Naive B cell (primary cell): ENCODE results near the gene THTPA. TPM values are rescaled to one million over a fixed set of nuclear protein-coding genes. Genes with fewer than 3 reads are reported as not detected.

Experiments used
- ATAC-seq, 2 donors: fragments of 150-1000 bp; cut with Tn5 transposase; 2 replicates each; pipeline ENCODE4 v1.10.0; 2021; ENCODE audit warnings: low read depth in 2 of 2, mild to moderate bottlenecking in 2 of 2, moderate library complexity in 2 of 2
- DNase-seq: peaks from one replicate; pipeline ENCODE4 v3.0.0; 2022
- H3K27ac Mint-ChIP-seq, 6 donors: one replicate each; pipeline ENCODE4 v1.8.0; 2020 to 2022; ENCODE audit warnings: mild to moderate bottlenecking in 6 of 6, mixed read lengths in 6 of 6, moderate library complexity in 5 of 6, inconsistent platforms in 2 of 6
- H3K27me3 Mint-ChIP-seq, 3 donors: one replicate each; pipeline ENCODE4 v1.8.0; 2021 to 2022; ENCODE audit warnings: mixed read lengths in 3 of 3, mild to moderate bottlenecking in 1 of 3
- H3K36me3 Mint-ChIP-seq, 2 donors: one replicate each; pipeline ENCODE4 v1.8.0; 2020 to 2022; ENCODE audit warnings: mixed read lengths in 2 of 2, inconsistent platforms in 1 of 2, mild to moderate bottlenecking in 1 of 2
- H3K4me1 Mint-ChIP-seq, 3 donors: one replicate each; pipeline ENCODE4 v1.8.0; 2020 to 2022; ENCODE audit warnings: mixed read lengths in 3 of 3, inconsistent platforms in 1 of 3, mild to moderate bottlenecking in 1 of 3, moderate library complexity in 1 of 3
- H3K4me3 Mint-ChIP-seq, 8 donors: one replicate each; pipeline ENCODE4 v1.8.0; 2020 to 2022; ENCODE audit warnings: mild to moderate bottlenecking in 8 of 8, mixed read lengths in 8 of 8, moderate library complexity in 8 of 8, inconsistent platforms in 2 of 8
- H3K9me3 Mint-ChIP-seq, 7 donors: one replicate each; pipeline ENCODE4 v1.8.0; 2020 to 2022; ENCODE audit warnings: mixed read lengths in 7 of 7, mild to moderate bottlenecking in 5 of 7, inconsistent platforms in 2 of 7, moderate library complexity in 1 of 7
- polyA plus RNA-seq, 6 donors: library from polyadenylated mRNA; unstranded; fragments of 300-500 nt; fragmentation: Illumina TruSeq; gene quantifications; one replicate each; pipeline ENCODE4 v1.2.3, GENCODE V29; 2021; ENCODE audit warnings: low read depth in 6 of 6

Gene THTPA
- polyA plus RNA-seq, 6 donors from 2014 or later = 16.0 to 28.3 (median 21.7) TPM

DNA sequence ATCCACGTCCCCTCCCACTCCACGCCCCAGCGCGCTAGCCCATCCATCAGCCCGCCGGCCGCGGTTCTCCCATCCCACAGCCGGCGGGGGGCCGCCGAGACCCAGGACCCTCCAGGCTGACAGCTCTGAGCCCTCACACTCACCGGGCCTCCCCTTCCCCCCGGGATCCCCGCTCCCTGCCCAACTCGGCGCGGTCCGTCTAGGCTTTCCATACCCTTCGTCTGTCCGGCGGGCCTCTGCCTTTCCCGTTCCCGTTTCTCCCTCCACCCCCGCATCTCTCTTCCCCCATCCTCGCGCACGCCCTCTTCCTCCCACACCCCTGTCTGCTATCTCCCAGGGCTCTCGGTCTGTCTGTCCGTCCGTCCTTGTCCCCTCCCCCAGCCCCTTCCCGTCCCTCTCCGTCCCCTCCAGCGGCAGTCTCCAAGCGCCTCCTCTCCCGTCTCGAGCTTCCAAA, 5.2 kb upstream of the THTPA start:
- no peaks in the 10 kb centered on the region for H3K27me3 Mint-ChIP-seq
- no peaks in the 10 kb centered on the region for H3K9me3 Mint-ChIP-seq
- peak overlapping the region in 3 of 6 donors; percentile 22 to 94 (median 49) for H3K27ac Mint-ChIP-seq
- H3K4me1 Mint-ChIP-seq = peaks cover 11 to 20% (median 13%) of the 10 kb centered on the region in 3 donors
- no peak overlapping the region for H3K4me3 Mint-ChIP-seq
- no peaks in the 10 kb centered on the region for H3K36me3 Mint-ChIP-seq
- DNase-seq (no peak), ATAC-seq (no peak)

- Mint-ChIP-seq H3K4me3 (peak within 1 kb of the TSS in 1 of 8 donors; percentile 29), H3K4me1 (peaks cover 17 to 24% (median 19%) of the 10 kb centered on the region in 3 donors), H3K27me3 (no peaks in the 10 kb centered on the region), H3K27ac (peak within 1 kb of the TSS; percentile 84 to 97 (median 94)), H3K9me3 (no peaks in the 10 kb centered on the region), H3K36me3 (no peaks in the 10 kb centered on the region)
- peak; percentile 48 to 53 for ATAC-seq
- peak; percentile 67 for DNase-seq
Observed at GRCh38 chr14:23551266-23552028, 4.6 kb upstream of the THTPA start, which contains the start of gene ZFHX2. TSS of gene ZFHX2 (minus strand) at chr14:23551765. CDS start at chr14:23535325, 16,440 bp downstream.

DNA sequence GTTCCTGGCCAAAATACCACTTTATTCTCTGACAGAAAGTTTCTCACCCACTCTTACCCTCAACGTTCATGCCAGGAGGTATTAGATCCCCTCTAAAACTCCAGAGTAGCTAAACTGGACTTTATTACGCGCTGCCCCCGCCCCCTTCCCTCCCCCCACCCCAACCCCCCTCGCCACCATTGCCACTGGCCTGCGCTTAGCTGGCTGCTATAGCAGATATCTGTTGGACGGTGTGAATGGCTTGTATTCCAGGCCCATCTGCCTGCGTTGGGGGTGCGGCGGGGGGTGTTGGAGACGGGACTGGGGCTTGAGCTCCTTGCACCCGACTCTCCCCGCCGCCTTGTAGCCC, 564 bp upstream of the THTPA start:
- Mint-ChIP-seq H3K36me3 (peaks cover 5% of the 10 kb centered on the region in 2 donors), H3K27ac (peak overlapping the region in 5 of 6 donors; percentile 83 to 98 (median 93)), H3K9me3 (no peaks in the 10 kb centered on the region), H3K4me1 (peaks cover 43 to 53% (median 50%) of the 10 kb centered on the region in 3 donors), H3K27me3 (no peaks in the 10 kb centered on the region), H3K4me3 (peak overlapping the region; percentile 93 to 98 (median 96))
- ATAC-seq = no peak
- DNase-seq = no peak

DNA sequence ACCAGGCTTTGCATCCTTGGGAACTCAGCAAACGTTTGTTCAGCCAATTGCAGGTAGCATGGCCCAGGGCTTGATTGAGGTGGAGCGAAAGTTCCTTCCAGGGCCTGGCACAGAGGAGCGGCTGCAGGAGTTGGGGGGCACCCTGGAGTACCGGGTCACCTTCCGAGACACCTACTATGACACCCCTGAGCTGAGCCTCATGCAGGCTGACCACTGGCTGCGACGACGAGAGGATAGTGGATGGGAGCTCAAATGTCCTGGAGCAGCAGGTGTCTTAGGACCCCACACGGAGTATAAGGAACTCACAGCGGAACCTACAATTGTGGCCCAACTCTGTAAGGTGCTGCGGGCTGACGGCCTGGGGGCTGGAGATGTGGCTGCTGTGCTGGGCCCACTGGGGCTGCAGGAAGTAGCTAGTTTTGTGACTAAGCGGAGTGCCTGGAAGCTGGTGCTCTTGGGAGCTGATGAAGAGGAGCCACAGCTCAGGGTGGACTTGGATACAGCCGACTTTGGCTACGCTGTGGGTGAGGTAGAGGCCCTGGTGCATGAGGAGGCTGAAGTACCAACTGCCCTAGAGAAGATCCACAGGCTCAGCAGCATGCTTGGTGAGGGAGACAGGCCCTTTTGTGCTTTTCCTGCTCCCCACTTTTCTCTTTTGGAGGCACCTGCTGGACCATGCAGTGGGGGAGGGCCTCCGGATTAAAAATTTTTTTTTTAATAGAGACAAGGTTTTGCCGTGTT, 799 bp downstream of the THTPA start:
- peaks cover 49 to 58% (median 50%) of the 10 kb centered on the region in 3 donors for H3K4me1 Mint-ChIP-seq

GRCh38 chr14:23557521-23557920, 1.4 kb downstream of the THTPA start:
- Mint-ChIP-seq H3K36me3 (peaks cover 5 to 14% of the 10 kb centered on the region in 2 donors), H3K9me3 (no peaks in the 10 kb centered on the region), H3K27ac (peak overlapping the region in 5 of 6 donors; percentile 24 to 93 (median 64)), H3K4me3 (peak overlapping the region; percentile 38 to 96 (median 86)), H3K4me1 (peaks cover 48 to 56% (median 49%) of the 10 kb centered on the region in 3 donors), H3K27me3 (no peaks in the 10 kb centered on the region)
- DNase-seq = no peak
- no peak for ATAC-seq

More for the DNA sequence above, 799 bp downstream of the THTPA start:
- no peaks in the 10 kb centered on the region for H3K9me3 Mint-ChIP-seq
- H3K36me3 Mint-ChIP-seq = peaks cover 5 to 14% of the 10 kb centered on the region in 2 donors
- peak overlapping the region; percentile 93 to 98 (median 96) for H3K4me3 Mint-ChIP-seq
- DNase-seq (no peak), ATAC-seq (no peak)
- no peaks in the 10 kb centered on the region for H3K27me3 Mint-ChIP-seq
- peak overlapping the region; percentile 67 to 98 (median 92) for H3K27ac Mint-ChIP-seq

- ATAC-seq (no peak), DNase-seq (no peak)
- Mint-ChIP-seq H3K27me3 (no peaks in the 10 kb centered on the region), H3K4me3 (peak overlapping the region in 6 of 8 donors; percentile 38 to 96 (median 86)), H3K4me1 (peaks cover 51 to 58% (median 52%) of the 10 kb centered on the region in 3 donors), H3K9me3 (no peaks in the 10 kb centered on the region), H3K27ac (peak overlapping the region in 4 of 6 donors; percentile 64 to 93 (median 91)), H3K36me3 (peaks cover 7 to 14% of the 10 kb centered on the region in 2 donors)
Observed at GRCh38 chr14:23557946-23558345, 1.9 kb downstream of the THTPA start.

GRCh38 chr14:23558346-23559009, 2.4 kb downstream of the THTPA start:
- Mint-ChIP-seq H3K36me3 (peaks cover 10 to 14% of the 10 kb centered on the region in 2 donors), H3K4me3 (peak overlapping the region in 2 of 8 donors; percentile 35 to 93), H3K4me1 (peaks cover 52 to 64% (median 56%) of the 10 kb centered on the region in 3 donors), H3K9me3 (no peaks in the 10 kb centered on the region), H3K27ac (peak overlapping the region in 4 of 6 donors; percentile 64 to 93 (median 72)), H3K27me3 (no peaks in the 10 kb centered on the region)
- DNase-seq (no peak), ATAC-seq (no peak)

DNA sequence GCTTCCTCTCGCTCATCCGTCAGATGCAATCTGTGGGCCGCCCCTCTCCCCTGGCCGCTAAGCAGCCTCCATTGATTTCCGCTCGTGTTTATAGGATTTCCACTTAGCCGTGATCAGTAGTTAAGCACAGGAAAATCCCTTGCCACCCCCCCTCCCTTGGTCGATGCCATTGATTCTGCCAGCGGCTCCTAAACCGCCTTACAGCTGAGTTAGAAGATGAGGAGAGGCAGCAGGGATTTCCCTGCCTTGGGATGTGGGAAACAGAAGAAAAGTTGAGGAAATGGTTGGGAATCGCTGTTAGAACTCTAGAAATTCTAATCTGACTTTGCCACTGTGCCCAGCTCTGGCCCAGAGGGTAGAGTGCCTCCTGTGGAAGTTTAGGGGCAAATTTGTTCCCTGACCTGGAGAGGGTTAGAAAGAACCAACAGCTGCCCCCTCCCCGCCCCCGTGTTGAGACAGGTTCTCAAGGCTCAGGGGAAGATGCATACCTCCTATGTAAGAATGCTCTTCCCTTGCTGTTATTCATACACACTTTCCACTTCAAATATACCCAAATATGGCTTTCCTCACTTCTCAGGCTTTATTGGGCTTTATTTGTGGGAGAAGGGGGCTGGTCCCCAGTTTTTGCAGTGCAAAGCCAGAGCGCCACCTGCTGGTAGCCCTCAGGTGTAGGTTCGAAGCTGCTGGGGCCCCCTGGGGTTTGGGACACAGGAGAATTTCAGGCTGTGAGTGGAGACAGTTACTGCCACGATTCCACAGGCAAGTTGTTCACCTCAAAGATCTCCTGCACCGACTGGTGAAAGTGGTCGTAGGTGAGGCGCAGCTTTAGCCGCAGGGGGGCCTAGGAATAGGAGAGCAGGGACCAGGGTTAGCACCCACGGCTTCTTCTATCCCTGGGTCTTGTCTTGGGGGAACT, 3.2 kb downstream of the THTPA start:
- Mint-ChIP-seq H3K4me3 (peak overlapping the region in 2 of 8 donors; percentile 35 to 71), H3K27me3 (no peaks in the 10 kb centered on the region), H3K27ac (peak overlapping the region in 4 of 6 donors; percentile 62 to 87 (median 72)), H3K9me3 (no peaks in the 10 kb centered on the region), H3K4me1 (peaks cover 53 to 70% (median 60%) of the 10 kb centered on the region in 3 donors), H3K36me3 (peaks cover 10 to 21% of the 10 kb centered on the region in 2 donors)
- peak; percentile 49 for DNase-seq
- ATAC-seq = no peak

GRCh38 chr14:23559926-23560520, 4.0 kb downstream of the THTPA start:
- Mint-ChIP-seq H3K36me3 (peaks cover 10 to 29% of the 10 kb centered on the region in 2 donors), H3K9me3 (no peaks in the 10 kb centered on the region), H3K27me3 (no peaks in the 10 kb centered on the region), H3K27ac (peak overlapping the region in 1 of 6 donors; percentile 21), H3K4me1 (peaks cover 57 to 78% (median 66%) of the 10 kb centered on the region in 3 donors), H3K4me3 (peak overlapping the region in 2 of 8 donors; percentile 40 to 71)
- DNase-seq = no peak
- ATAC-seq = no peak

GRCh38 chr14:23561259-23561658, 5.2 kb downstream of the THTPA start:
- Mint-ChIP-seq H3K4me3 (no peak overlapping the region), H3K36me3 (peaks cover 10 to 29% of the 10 kb centered on the region in 2 donors), H3K27ac (peak overlapping the region in 2 of 6 donors; percentile 49 to 76), H3K27me3 (no peaks in the 10 kb centered on the region), H3K9me3 (no peaks in the 10 kb centered on the region), H3K4me1 (peaks cover 56 to 73% (median 59%) of the 10 kb centered on the region in 3 donors)
- no peak for DNase-seq
- ATAC-seq = no peak

DNA sequence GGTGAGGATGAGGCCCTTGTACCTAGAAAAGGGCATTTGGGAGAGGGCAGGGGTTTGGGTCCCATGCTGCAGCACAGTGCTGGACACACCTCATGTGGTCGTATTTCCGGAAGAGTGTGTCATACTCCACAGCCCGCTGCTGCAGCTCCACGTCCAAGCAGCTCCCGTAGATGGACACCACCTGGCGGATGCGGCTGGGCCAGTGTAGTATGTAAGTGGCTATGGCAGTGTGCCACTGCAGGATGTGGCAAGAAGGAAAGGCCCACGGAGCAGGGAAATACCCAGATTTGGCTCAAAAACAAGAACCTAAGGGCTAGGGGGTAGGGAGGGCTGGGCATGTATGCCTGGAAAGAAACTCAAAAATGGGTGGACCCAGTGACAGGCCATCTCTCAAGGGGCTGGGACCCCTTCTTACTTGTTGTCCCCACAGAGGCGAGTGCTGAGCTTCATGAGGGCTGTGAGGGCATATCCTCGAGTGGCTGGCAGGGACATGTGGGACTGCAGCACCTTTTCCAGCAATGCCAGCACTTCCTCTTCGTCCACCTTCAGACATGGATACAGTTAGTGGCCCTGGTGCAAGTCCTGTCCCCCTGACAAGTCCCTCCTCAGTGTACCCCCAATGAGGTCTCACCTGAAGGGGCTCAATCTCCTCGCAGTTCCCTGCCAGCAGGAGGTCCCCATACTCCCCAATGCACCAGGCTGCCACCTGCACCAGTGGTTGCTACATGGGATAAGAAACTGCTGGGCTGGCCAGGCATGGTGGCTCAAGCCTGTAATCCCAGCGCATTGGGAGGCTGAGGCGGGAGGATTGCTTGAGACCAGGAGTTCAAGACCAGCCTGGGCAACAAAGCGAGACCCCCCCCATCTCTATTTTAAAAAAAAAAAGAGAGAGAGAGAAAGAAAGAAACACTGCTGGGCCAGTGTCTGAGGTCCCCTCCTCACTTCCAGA, 6.1 kb downstream of the THTPA start:
- peak overlapping the region in 2 of 8 donors; percentile 42 to 78 for H3K4me3 Mint-ChIP-seq
- peaks cover 10 to 29% of the 10 kb centered on the region in 2 donors for H3K36me3 Mint-ChIP-seq
- no peaks in the 10 kb centered on the region for H3K9me3 Mint-ChIP-seq
- ATAC-seq (no peak), DNase-seq (no peak)
- peaks cover 55 to 70% (median 59%) of the 10 kb centered on the region in 3 donors for H3K4me1 Mint-ChIP-seq
- H3K27ac Mint-ChIP-seq = peak overlapping the region in 3 of 6 donors; percentile 27 to 72 (median 57)
- no peaks in the 10 kb centered on the region for H3K27me3 Mint-ChIP-seq
